HG02798 (cell line): Measurements from ENCODE around the gene CNOT2.

Source experiments
- ATAC-seq: cut with Tn5 transposase; IDR thresholded peaks from one replicate; pipeline ENCODE4 v1.9.1; 2021; ENCODE audit warnings: mild to moderate bottlenecking; ENCODE audit not compliant: unreplicated experiment, poor library complexity

The CNOT2 gene

DNA sequence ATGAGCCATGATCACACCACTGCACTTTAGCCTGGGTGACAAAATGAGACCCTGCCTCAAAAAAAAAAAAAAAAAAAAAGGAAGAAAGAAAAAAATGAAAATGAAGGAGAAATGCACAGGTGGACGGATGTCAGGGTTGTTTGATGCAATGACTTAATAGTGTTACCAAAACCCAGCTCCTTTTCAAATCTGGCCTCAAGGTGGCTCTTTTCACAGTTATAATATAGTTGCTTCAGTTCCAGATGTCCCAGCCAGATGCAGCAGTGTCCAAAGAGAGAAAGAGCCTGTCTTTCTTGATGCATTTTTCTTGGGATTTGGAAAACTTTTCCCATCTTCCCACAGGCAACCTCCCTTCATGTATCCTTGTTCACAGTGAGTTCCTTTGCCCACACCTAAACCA, 159.4 kb downstream of the CNOT2 start:
- ATAC-seq = no peak

DNA sequence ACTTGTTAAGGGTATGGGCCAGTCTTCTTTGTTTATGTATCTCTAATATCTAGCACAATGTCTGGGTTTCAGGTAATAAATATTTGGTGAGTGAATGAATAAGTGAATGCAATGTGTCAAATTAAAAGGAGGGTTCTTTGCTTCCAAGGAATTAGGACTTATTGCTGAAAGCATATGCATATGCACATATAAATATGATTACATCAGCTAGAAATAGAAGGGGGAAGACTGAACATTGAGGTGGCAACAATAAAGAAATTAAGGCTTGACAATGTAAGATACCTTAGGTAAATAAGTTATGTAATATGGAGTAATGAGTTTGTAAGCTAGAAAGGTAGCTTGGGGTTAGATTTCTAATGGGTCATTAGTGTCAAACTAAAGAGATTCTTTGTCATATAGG, 160.6 kb downstream of the CNOT2 start:
- no peak for ATAC-seq
